ENCODE results near the gene HLA-DMB. TPM values are rescaled to one million over a fixed set of nuclear protein-coding genes. Genes with fewer than 3 reads are reported as not detected.
"Not testable (repeated sequence)": the region's sequence is repeated elsewhere in the genome, so short reads cannot be mapped to it uniquely, and the experiment has no call there.

Gene HLA-DMB
- total RNA-seq, 3 donors from 2014 or later: 0.46 to 1.6 (median 1.4) TPM

- DNase-seq: peak; percentile 27
- no peak for ATAC-seq
- H3K4me1 Mint-ChIP-seq (ENCODE audit: low read depth): peaks cover 67% of the 10 kb centered on the region
- H3K9me3 Mint-ChIP-seq: no peaks in the 10 kb centered on the region
- no peaks in the 10 kb centered on the region for H3K27me3 Mint-ChIP-seq (ENCODE audit: low read depth)
- no peaks in the 10 kb centered on the region for H3K36me3 Mint-ChIP-seq (ENCODE audit: insufficient read depth)
- no peak overlapping the region for H3K4me3 Mint-ChIP-seq
Observed at GRCh38 chr6:32947552-32948465, 7.0 kb upstream of the HLA-DMB start.

DNA sequence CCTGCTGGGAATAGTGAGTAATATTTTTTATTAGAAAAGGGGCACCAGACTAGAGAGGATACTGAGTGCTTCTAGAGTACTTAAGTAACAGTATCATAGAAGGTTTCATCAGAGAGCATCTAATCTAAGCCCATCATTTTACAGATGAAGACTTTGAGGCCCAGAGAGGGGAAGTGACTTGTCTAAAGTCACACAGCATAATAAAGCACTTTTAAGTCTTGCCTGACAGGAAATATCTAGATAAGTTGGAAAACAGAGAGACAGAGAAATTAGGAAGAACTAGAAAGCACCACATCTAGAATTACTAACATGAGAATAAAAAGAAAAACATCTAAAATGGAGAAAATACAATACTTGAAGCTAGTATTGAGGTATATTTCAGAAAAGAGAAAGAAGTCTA lies 6.1 kb upstream of the HLA-DMB start:
- H3K4me3 Mint-ChIP-seq: no peak overlapping the region
- no peaks in the 10 kb centered on the region for H3K9me3 Mint-ChIP-seq
- no peak for DNase-seq
- peaks cover 67% of the 10 kb centered on the region for H3K4me1 Mint-ChIP-seq (ENCODE audit: low read depth)
- no peaks in the 10 kb centered on the region for H3K27me3 Mint-ChIP-seq (ENCODE audit: low read depth)
- ATAC-seq: no peak
- no peaks in the 10 kb centered on the region for H3K36me3 Mint-ChIP-seq (ENCODE audit: insufficient read depth)

GRCh38 chr6:32945953-32946352 lies 5.1 kb upstream of the HLA-DMB start:
- Mint-ChIP-seq H3K36me3 (ENCODE audit: insufficient read depth) (no peaks in the 10 kb centered on the region), H3K4me3 (no peak overlapping the region), H3K9me3 (no peaks in the 10 kb centered on the region), H3K27me3 (ENCODE audit: low read depth) (no peaks in the 10 kb centered on the region), H3K4me1 (ENCODE audit: low read depth) (peaks cover 75% of the 10 kb centered on the region)
- ATAC-seq (no peak), DNase-seq (no peak)

DNA sequence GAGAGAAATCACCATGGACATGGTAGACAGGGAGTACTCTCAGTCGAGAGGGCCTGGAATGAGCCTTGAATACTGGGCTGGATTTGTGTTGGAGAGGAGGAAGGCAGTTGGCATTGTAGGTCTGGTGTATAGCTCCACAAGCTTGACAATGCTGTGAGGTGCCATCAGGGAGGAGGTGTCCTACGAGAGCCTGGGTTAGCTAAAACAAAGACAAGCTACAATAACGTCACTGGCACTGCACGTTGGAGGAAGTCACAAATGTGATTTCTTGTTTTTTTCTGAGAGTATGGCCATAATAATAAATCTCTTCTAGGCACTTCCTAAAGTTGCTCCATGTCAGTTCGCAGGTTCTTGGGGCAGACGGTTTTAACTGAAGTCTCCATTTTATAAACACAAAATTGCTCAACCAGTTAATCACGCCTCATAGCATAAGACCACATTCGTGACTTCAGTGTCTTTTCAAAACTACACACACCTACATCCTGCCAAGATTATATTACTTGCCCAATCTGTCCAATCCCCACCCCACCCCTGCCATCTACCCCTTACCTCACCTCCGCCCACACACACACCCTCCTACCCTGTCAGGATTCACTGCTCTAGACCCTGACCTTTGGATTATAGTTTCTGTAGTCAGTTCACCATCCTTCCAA lies 4.4 kb upstream of the HLA-DMB start:
- H3K36me3 Mint-ChIP-seq (ENCODE audit: insufficient read depth): no peaks in the 10 kb centered on the region
- peaks cover 79% of the 10 kb centered on the region for H3K4me1 Mint-ChIP-seq (ENCODE audit: low read depth)
- no peaks in the 10 kb centered on the region for H3K9me3 Mint-ChIP-seq
- peak overlapping the region; percentile 5 for H3K4me3 Mint-ChIP-seq
- DNase-seq: peak; percentile 46
- ATAC-seq: no peak
- no peaks in the 10 kb centered on the region for H3K27me3 Mint-ChIP-seq (ENCODE audit: low read depth)

DNA sequence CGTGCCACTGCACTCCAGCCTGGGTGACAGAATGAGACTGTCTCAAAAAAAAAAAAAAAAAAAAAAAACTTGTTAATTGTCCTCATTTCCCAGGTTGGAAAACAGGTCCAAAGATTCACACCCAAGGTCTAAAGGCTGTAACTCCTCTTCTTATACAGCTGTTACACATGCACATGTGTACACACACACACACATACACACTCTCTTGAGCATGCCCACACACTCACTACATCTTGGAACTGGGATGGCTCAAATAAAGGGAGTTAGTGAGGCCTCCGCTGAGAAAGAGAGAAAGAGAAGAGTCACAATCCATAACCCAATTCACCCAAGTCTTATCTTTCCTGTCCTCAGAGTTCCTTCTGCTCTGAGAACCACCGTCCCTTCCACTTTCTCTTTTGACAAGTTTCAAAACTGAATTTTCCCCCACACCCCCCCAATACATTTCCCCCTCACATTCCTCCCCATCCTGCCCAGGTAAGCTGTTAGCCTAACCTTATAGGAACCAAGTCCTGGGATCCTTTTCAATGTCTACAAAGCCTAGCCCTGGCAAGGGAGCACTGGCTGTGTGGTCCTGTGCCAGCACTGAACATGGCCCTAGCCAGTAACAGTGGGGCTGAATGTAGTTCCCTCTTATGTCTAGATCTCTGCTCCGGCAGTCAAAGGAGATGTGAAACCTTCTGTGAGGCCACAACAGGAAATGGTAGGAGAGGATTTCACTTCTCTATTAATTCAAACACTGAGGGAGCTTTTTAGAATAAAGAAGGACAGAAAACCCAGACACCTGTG lies 3.2 kb upstream of the HLA-DMB start:
- ATAC-seq (peak; percentile 47 to 53), DNase-seq (no peak)
- Mint-ChIP-seq H3K36me3 (ENCODE audit: insufficient read depth) (no peaks in the 10 kb centered on the region), H3K27me3 (ENCODE audit: low read depth) (no peaks in the 10 kb centered on the region), H3K4me1 (ENCODE audit: low read depth) (peaks cover 73% of the 10 kb centered on the region), H3K4me3 (peak overlapping the region; percentile 57), H3K9me3 (no peaks in the 10 kb centered on the region)

GRCh38 chr6:32942555-32943123 lies 1.8 kb upstream of the HLA-DMB start:
- not testable (repeated sequence) for H3K27me3 Mint-ChIP-seq (ENCODE audit: low read depth); ATAC-seq; H3K36me3 Mint-ChIP-seq (ENCODE audit: insufficient read depth); H3K9me3 Mint-ChIP-seq; H3K4me3 Mint-ChIP-seq; DNase-seq
- H3K4me1 Mint-ChIP-seq (ENCODE audit: low read depth): peaks cover 69% of the 10 kb centered on the region

DNA sequence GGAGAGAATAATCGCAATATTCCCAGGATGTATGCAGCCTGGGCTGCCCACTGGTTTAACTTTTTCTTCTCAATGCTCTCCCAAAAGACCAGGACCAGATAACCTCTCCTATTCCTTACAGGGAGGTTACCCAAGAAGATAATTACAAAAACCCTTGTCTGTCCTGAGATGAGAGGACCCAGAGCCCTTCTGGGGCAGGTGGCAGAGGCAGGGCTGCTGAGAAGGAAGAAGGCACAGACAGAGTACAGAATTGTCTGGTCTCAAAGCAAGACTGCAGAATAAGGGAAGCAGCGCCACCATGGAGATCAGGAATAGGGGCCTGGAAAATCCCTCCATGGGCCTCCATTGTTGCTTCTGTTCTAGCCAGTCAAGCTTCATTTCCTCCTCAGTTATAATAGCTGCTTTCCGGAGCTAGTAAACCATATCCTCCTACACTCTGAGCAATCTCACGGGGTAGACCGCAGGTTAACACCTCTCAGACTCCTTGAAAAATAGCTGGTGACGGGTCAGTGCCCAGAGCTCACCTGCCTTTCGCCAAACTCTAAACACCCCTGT lies 463 bp upstream of the HLA-DMB start:
- peaks cover 60% of the 10 kb centered on the region for H3K4me1 Mint-ChIP-seq (ENCODE audit: low read depth)
- H3K4me3 Mint-ChIP-seq: peak overlapping the region; percentile 84
- H3K36me3 Mint-ChIP-seq (ENCODE audit: insufficient read depth): peaks cover 2% of the 10 kb centered on the region
- H3K9me3 Mint-ChIP-seq: no peaks in the 10 kb centered on the region
- no peaks in the 10 kb centered on the region for H3K27me3 Mint-ChIP-seq (ENCODE audit: low read depth)
- DNase-seq: peak; percentile 24
- peak; percentile 83 to 87 for ATAC-seq

DNA sequence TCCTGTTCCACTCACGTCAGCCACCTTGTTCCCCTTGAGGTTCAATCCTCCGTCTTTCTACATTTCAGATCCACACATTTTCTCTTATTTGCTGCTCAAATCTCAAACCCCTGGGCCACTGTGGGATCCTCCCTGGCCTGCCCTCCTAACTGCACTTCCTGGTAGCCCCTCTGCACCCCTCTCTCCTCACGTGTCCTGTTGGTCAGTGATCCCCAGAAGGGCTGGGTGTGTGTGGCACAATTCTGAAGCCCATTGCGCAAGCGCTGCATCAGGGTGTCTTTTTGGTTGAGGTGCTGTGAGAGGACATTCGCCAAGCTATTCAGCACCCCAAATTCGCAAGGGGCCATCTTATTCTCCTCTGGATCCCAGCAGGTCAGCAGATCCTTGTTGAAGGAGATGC lies 2.3 kb downstream of the HLA-DMB start:
- peaks cover 2% of the 10 kb centered on the region for H3K36me3 Mint-ChIP-seq (ENCODE audit: insufficient read depth)
- DNase-seq (no peak), ATAC-seq (no peak)
- H3K9me3 Mint-ChIP-seq: no peaks in the 10 kb centered on the region
- no peaks in the 10 kb centered on the region for H3K27me3 Mint-ChIP-seq (ENCODE audit: low read depth)
- H3K4me1 Mint-ChIP-seq (ENCODE audit: low read depth): peaks cover 42% of the 10 kb centered on the region
- peak overlapping the region; percentile 16 for H3K4me3 Mint-ChIP-seq

GRCh38 chr6:32937230-32937633 lies 3.6 kb downstream of the HLA-DMB start:
- peaks cover 2% of the 10 kb centered on the region for H3K36me3 Mint-ChIP-seq (ENCODE audit: insufficient read depth)
- H3K4me3 Mint-ChIP-seq: no peak overlapping the region
- no peak for DNase-seq
- H3K4me1 Mint-ChIP-seq (ENCODE audit: low read depth): peaks cover 32% of the 10 kb centered on the region
- no peaks in the 10 kb centered on the region for H3K9me3 Mint-ChIP-seq
- H3K27me3 Mint-ChIP-seq (ENCODE audit: low read depth): no peaks in the 10 kb centered on the region
- no peak for ATAC-seq

DNA sequence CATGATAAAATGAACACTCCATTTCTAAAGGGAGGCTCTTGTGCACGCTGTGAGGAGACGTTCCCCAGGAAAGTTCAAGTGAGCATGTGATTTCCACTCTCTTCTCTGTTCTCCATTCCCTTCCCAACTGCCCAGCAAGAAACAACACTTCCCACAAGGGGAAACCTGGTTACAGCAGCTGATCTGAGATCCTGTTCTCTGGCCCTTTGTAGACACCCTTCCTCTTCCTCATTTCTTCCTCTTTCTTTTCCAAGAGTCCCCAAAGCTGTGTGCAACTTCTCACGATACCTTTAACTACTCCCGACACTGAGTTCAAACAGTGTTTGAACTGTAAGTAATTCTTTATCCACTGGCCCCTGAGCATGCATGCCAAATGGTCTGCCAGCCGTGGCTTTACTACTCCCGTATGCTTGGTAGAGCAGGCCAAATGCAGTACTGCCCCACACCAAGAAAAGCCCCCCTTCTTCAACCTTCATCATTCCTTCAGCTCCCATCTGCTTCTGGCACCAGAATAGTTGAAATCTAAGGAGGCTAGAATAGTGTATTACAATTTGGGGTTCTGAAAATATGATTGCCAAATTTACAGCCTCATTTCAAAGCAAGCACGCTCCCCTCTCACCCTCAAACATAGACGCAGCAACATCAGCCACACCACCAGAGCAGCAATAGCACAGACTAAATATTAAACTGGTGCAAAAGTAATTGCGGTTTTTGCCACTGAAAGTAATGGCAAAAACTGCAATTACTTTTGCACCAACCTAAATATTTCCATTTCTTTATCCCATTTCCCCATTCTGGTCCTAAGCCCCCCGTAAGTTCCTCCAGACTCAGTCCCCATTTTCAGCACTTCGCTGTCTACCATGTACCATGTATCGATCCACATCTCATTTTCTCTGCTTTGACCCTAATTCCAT lies 4.3 kb downstream of the HLA-DMB start:
- Mint-ChIP-seq H3K4me3 (no peak overlapping the region), H3K27me3 (ENCODE audit: low read depth) (no peaks in the 10 kb centered on the region), H3K9me3 (no peaks in the 10 kb centered on the region), H3K4me1 (ENCODE audit: low read depth) (peaks cover 26% of the 10 kb centered on the region), H3K36me3 (ENCODE audit: insufficient read depth) (peaks cover 2% of the 10 kb centered on the region)
- DNase-seq (no peak), ATAC-seq (no peak)

DNA sequence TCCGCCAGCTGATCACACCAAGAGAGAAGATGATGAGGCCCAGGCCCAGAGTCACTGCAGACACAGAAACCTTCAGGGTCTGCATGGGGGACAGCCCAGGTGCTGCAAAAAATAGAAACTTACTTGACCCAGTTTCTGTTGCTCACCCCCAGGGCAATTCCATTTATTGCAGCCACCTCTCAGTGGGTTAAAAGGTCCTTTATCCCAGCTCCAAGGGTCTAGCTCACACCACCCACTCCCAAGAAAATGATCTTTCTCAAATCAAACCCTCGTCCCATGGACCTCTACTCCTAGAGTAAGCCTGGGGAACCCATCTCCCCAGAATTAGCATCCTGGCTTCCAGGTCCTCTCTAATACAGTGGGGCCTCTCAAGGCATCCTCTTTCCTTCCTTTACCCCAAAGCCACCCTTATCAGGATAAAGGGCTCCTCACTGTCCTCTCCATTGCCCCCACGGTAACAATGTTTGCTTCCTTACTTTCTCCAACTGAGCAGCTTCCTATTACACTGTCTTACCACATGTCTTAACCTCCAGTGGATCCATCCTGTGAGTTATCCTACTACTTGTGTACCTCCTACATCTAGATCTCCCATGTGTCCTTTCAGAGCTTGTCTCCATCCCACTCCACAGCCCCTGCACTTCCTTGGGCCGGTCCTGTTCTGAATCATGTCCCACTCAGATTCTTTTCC lies 5.1 kb downstream of the HLA-DMB start:
- peaks cover 18% of the 10 kb centered on the region for H3K4me1 Mint-ChIP-seq (ENCODE audit: low read depth)
- ATAC-seq: no peak
- no peaks in the 10 kb centered on the region for H3K9me3 Mint-ChIP-seq
- H3K36me3 Mint-ChIP-seq (ENCODE audit: insufficient read depth): peaks cover 2% of the 10 kb centered on the region
- H3K27me3 Mint-ChIP-seq (ENCODE audit: low read depth): no peaks in the 10 kb centered on the region
- no peak for DNase-seq
- H3K4me3 Mint-ChIP-seq: no peak overlapping the region

GRCh38 chr6:32933661-32934085 lies 7.2 kb downstream of the HLA-DMB start:
- H3K27me3 Mint-ChIP-seq (ENCODE audit: low read depth): no peaks in the 10 kb centered on the region
- peak; percentile 78 for DNase-seq
- peaks cover 8% of the 10 kb centered on the region for H3K4me1 Mint-ChIP-seq (ENCODE audit: low read depth)
- peak in 1 of 2 donors; percentile 73 for ATAC-seq
- peaks cover 2% of the 10 kb centered on the region for H3K36me3 Mint-ChIP-seq (ENCODE audit: insufficient read depth)
- no peak overlapping the region for H3K4me3 Mint-ChIP-seq
- no peaks in the 10 kb centered on the region for H3K9me3 Mint-ChIP-seq
